Mammary epithelial cell (primary cell): ENCODE results near the gene RUNX1.

ENCODE experiments used
- EZH2 ChIP-seq: IDR thresholded peaks from 2 replicates; pipeline ENCODE4 v1.6.1; 2012; ENCODE audit warnings: low read length, inconsistent platforms, borderline replicate concordance
- TF ChIP-seq, protein P1 (sequence below), 2 donors: IDR thresholded peaks in 1 of 2; conservative IDR thresholded peaks in 1 of 2; 2 replicates each; pipeline ENCODE4 v1.5.1; 2011 to 2012; ENCODE audit warnings: inconsistent platforms in 2 of 2, low read length in 2 of 2, mild to moderate bottlenecking in 2 of 2, control low read depth in 1 of 2, low read depth in 1 of 2; ENCODE audit not compliant: insufficient read depth in 1 of 2; ENCODE audit errors: extremely low read depth in 1 of 2

- TF ChIP-seq, protein P1, sequence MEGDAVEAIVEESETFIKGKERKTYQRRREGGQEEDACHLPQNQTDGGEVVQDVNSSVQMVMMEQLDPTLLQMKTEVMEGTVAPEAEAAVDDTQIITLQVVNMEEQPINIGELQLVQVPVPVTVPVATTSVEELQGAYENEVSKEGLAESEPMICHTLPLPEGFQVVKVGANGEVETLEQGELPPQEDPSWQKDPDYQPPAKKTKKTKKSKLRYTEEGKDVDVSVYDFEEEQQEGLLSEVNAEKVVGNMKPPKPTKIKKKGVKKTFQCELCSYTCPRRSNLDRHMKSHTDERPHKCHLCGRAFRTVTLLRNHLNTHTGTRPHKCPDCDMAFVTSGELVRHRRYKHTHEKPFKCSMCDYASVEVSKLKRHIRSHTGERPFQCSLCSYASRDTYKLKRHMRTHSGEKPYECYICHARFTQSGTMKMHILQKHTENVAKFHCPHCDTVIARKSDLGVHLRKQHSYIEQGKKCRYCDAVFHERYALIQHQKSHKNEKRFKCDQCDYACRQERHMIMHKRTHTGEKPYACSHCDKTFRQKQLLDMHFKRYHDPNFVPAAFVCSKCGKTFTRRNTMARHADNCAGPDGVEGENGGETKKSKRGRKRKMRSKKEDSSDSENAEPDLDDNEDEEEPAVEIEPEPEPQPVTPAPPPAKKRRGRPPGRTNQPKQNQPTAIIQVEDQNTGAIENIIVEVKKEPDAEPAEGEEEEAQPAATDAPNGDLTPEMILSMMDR (conservative IDR thresholded peaks at IDR 0.05 in 1 of 2, IDR thresholded peaks at IDR 0.05 in 1 of 2; ENCODE audit: extremely low read depth in 1 of 2, insufficient read depth in 1 of 2, low read depth in 1 of 2, low read length in 2 of 2) = no peak
- no peak for TF ChIP-seq EZH2
Measured at GRCh38 chr21:35006248-35006647, 42.9 kb downstream of the RUNX1 start.
